Activated CD8-positive, alpha-beta memory T cell treated with anti-CD3 and anti-CD28 coated beads for 36 hours (primary cell): Measurements from ENCODE around the gene RAB7A. TPM values are rescaled to one million over a fixed set of nuclear protein-coding genes. Genes with fewer than 3 reads are reported as not detected.

ENCODE experiments used
- CTCF ChIA-PET: fragments of 350-600 bp; sonication (Branson Sonifier 250); formaldehyde crosslinking; loops from one replicate; lab custom pipeline; 2021; ENCODE audit warnings: antibody characterized with exemption; lab: Charles Lee
- POLR2A ChIA-PET: fragments of 350-600 bp; sonication (Branson Sonifier 250); formaldehyde crosslinking; loops from one replicate; lab custom pipeline; 2021; ENCODE audit warnings: antibody characterized with exemption; lab: Charles Lee
- total RNA-seq, 2 experiments: library from RNA; stranded (reverse); gene quantifications; one replicate each; pipeline ENCODE4 v1.2.3, GENCODE V29; 2021

The RAB7A gene
- total RNA-seq, 2 experiments from 2014 or later, result 280 to 286 TPM

DNA sequence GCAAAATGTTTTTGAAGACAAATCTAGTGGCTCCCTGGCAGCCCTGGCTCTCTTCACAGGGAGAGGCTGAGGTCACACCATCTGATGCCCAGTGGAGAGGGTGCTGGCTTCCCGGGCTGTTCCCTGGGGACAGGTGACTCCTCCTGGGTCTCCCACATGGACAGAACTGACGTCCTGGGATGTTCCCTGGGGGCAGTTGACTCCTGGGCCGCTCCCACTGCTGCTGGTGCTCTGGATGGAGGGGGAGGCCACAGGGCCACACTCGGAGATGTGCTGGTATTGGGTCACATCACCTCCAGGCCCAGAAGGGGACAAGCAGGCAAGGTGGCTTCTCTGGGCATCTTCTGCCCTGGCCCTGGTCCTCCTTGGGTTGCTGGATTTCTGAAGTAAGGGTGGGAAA lies 125.6 kb downstream of the RAB7A start:
- ChIA-PET CTCF (no interaction called here), POLR2A (no interaction called here)

DNA sequence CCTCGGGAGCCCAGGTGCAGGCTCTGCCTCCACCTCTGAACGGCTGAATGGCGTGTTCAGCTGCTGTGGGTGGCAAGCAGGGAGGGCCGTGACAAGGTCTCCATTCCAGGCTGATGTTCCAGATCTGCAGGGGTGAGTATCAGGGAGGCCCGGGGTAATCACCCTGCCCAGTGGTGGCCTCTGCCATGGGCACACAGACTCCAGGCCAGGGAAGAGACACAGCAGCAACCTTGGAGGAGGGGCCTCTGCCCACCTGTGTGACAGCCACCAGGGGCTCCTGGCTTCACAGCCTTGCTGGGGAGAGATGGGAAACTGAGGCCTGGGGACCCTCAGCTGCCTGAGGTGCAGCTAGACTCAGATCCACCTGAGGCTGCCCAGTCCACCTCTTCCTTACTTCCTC lies 127.8 kb downstream of the RAB7A start:
- CTCF ChIA-PET, result no interaction called here
- POLR2A ChIA-PET, result no interaction called here

- POLR2A ChIA-PET, result no interaction called here
- CTCF ChIA-PET, result no interaction called here
Observed at GRCh38 chr3:128854475-128854874, 128.5 kb downstream of the RAB7A start.

- ChIA-PET POLR2A (interaction anchor here (0.5 kb wide), 1 partner anchor 170 kb away, joined by 4 read pairs; no protein-coding TSS in a partner anchor), CTCF (no interaction called here)
Observed at GRCh38 chr3:128855569-128855968, 129.6 kb downstream of the RAB7A start.

GRCh38 chr3:128858167-128858566 lies 132.2 kb downstream of the RAB7A start:
- CTCF ChIA-PET, result interaction anchor here (0.6 kb wide), 1 partner anchor 12 kb away, joined by 3 read pairs; no protein-coding TSS in a partner anchor

DNA sequence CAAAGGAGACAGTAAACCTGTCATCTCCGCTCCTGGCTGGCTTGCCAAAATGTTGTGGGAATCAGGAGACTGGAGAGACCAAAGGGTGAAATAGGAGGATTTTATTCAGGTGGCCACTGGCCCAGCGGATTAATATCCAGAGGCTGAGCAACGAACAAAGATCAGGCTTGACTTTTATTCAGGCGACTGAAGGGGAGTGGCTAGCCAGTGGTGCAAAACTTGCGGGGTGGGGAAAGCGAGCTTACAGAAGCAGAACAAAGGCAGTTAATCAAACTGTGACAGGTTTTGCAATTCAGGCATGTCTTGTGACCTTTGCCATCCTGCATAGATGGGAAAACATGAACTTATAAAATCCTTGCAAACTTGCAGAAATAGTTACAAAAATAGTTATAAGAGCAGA lies 133.6 kb downstream of the RAB7A start:
- POLR2A ChIA-PET, result no interaction called here

More at GRCh38 chr3:128858167-128858566, 132.2 kb downstream of the RAB7A start:
- POLR2A ChIA-PET, result no interaction called here

GRCh38 chr3:128861491-128861890 lies 135.5 kb downstream of the RAB7A start:
- POLR2A ChIA-PET, result no interaction called here
- CTCF ChIA-PET, result no interaction called here

More for the DNA sequence above, 133.6 kb downstream of the RAB7A start:
- CTCF ChIA-PET, result no interaction called here

DNA sequence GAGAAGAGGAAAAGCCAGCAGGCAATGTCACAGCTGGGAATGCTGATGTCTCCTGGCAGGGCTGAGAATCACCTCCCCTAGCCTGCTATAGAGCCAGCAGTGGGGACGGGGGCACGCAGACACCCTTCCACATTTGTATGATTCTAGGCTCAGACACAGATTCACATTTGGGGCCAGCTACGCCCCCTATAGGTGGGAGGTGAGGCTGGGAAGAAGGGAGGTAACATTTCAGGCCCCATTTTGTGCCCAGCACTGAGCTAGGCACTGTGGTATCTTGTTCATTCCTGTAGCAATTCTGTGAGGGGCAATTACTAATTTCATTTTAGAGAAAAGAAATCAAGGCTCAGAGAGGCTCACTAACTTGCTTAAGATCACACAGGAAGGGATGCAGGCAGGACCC lies 137.6 kb downstream of the RAB7A start:
- ChIA-PET POLR2A (interaction anchor here (0.6 kb wide), 1 partner anchor 15 kb away, joined by 3 read pairs; no protein-coding TSS in a partner anchor), CTCF (no interaction called here)

Other genes starting within 250 kb of the RAB7A start
- gene GATA2, start 233.0 kb upstream of the RAB7A start, total RNA-seq, result under 1 TPM; 0.08 to 0.13 TPM
- gene RPN1, start 75.4 kb upstream of the RAB7A start, total RNA-seq, result 100 to 1,000 TPM; 193 to 196 TPM
- 10 to 100 TPM; 47.4 to 56.1 TPM for gene ACAD9, start 153.4 kb downstream of the RAB7A start, total RNA-seq